Measurements from ENCODE around the gene DNAAF1.
"Not testable (repeated sequence)": the region's sequence is repeated elsewhere in the genome, so short reads cannot be mapped to it uniquely, and the experiment has no call there.

DNAAF1 gene

GRCh38 chr16:84144859-84145639 is at the start of gene DNAAF1, which contains the start of gene HSDL1:
DNAAF1 (plus strand) TSS chr16:84145308; CDS start chr16:84145441, 133 bp downstream.
HSDL1 (minus strand) TSS chr16:84145177; CDS start chr16:84131321, 13,856 bp downstream.
- peak; percentile 81 for DNase-seq (ENCODE audit: low spot score)

- DNase-seq (ENCODE audit: low spot score), result no peak
Observed at GRCh38 chr16:84095466-84095865, 49.6 kb upstream of the DNAAF1 start.

GRCh38 chr16:84096447-84097005 is 48.6 kb upstream of the DNAAF1 start:
- no peak for DNase-seq (ENCODE audit: low spot score)

GRCh38 chr16:84098939-84099338 is 46.2 kb upstream of the DNAAF1 start:
- DNase-seq (ENCODE audit: low spot score), result no peak

- DNase-seq (ENCODE audit: low spot score), result no peak
Observed at GRCh38 chr16:84103678-84104077, 41.4 kb upstream of the DNAAF1 start.

- DNase-seq (ENCODE audit: low spot score), result no peak
Observed at GRCh38 chr16:84104231-84104630, 40.9 kb upstream of the DNAAF1 start.

- no peak for DNase-seq (ENCODE audit: low spot score)
Observed at GRCh38 chr16:84105301-84105815, 39.8 kb upstream of the DNAAF1 start.

- DNase-seq (ENCODE audit: low spot score), result no peak
Observed at GRCh38 chr16:84105948-84106740, 39.0 kb upstream of the DNAAF1 start.

GRCh38 chr16:84107921-84108320 is 37.2 kb upstream of the DNAAF1 start:
- DNase-seq (ENCODE audit: low spot score), result no peak

GRCh38 chr16:84109598-84110335 is 35.3 kb upstream of the DNAAF1 start:
- no peak for DNase-seq (ENCODE audit: low spot score)

GRCh38 chr16:84110527-84110926 is 34.6 kb upstream of the DNAAF1 start:
- DNase-seq (ENCODE audit: low spot score), result no peak

GRCh38 chr16:84111525-84111924 is 33.6 kb upstream of the DNAAF1 start:
- no peak for DNase-seq (ENCODE audit: low spot score)

- not testable (repeated sequence) for DNase-seq (ENCODE audit: low spot score)
Observed at GRCh38 chr16:84111949-84112348, 33.2 kb upstream of the DNAAF1 start.

- DNase-seq (ENCODE audit: low spot score), result peak; percentile 55
Observed at GRCh38 chr16:84115919-84116719, 29.0 kb upstream of the DNAAF1 start.

GRCh38 chr16:84116720-84117493 is 28.2 kb upstream of the DNAAF1 start, which contains the start of gene MBTPS1:
MBTPS1 (minus strand) TSS chr16:84116942; CDS start chr16:84101783, 15,159 bp downstream.
- peak; percentile 93 for DNase-seq (ENCODE audit: low spot score)

GRCh38 chr16:84117494-84117843 is 27.6 kb upstream of the DNAAF1 start:
- DNase-seq (ENCODE audit: low spot score), result peak; percentile 43

GRCh38 chr16:84118315-84118714 is 26.8 kb upstream of the DNAAF1 start:
- not testable (repeated sequence) for DNase-seq (ENCODE audit: low spot score)

GRCh38 chr16:84119368-84119767 is 25.7 kb upstream of the DNAAF1 start:
- DNase-seq (ENCODE audit: low spot score), result no peak

- DNase-seq (ENCODE audit: low spot score), result no peak
Observed at GRCh38 chr16:84120023-84120422, 25.1 kb upstream of the DNAAF1 start.

- no peak for DNase-seq (ENCODE audit: low spot score)
Observed at GRCh38 chr16:84121007-84121406, 24.1 kb upstream of the DNAAF1 start.

Measured in SW480 (cell line).